GM19438 (cell line): ENCODE results near the gene RNF187.
"Not testable (repeated sequence)": the region's sequence is repeated elsewhere in the genome, so short reads cannot be mapped to it uniquely, and the experiment has no call there.

Experiments
- ATAC-seq: cut with Tn5 transposase; IDR thresholded peaks from one replicate; pipeline ENCODE4 v1.9.1; 2021; ENCODE audit warnings: low read depth; ENCODE audit not compliant: unreplicated experiment

RNF187 gene

GRCh38 chr1:228459091-228459993 lies 27.8 kb upstream of the RNF187 start:
- ATAC-seq = no peak

DNA sequence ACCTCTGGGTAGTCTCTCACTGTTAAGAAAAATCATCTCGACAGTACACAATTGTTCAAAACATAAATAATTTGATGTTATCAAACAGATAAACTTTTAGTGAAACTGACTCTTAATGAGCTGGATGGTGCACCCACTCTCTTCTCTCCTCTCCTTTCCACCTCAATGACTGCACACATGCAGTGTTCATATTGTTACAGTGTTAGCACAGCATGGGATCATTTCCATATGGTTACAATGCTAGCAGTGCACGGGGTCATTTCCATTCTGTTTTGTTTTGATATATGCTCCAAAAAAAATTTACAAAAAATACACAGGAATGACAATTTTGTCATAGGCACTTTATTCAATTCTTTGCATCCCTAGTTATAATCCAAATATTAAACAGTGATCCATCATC lies 26.4 kb upstream of the RNF187 start:
- no peak for ATAC-seq

GRCh38 chr1:228462560-228462959 lies 24.6 kb upstream of the RNF187 start:
- ATAC-seq = no peak

DNA sequence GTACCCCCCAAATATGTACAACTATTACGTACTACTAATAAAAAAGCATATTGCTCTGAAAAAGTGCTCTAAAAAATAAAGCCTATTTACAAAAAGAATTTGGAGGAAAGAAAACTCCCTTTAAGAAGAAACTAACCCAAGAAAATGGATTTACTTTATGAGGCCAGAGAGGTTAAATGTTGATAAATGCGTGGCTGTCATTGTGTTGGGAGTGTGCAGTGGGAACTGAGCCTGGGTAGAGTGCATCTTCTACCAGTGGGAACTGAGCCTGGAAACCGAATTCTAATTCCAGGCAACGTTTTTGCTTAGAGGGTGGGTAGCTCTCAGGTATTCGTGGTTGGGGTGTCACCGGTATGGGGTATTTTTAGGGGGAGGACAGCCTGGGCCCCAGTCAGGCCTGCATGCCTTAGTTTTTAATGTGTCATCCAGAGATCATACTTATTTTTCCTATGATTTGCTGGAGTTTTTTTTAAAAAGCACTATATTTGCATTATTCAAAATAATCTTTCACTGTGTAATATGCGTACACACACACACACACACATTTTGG lies 24.1 kb upstream of the RNF187 start:
- no peak for ATAC-seq

- peak; percentile 42 for ATAC-seq
Observed at GRCh38 chr1:228463559-228464455, 23.4 kb upstream of the RNF187 start.

GRCh38 chr1:228464487-228464983 lies 22.6 kb upstream of the RNF187 start:
- ATAC-seq = peak; percentile 67

DNA sequence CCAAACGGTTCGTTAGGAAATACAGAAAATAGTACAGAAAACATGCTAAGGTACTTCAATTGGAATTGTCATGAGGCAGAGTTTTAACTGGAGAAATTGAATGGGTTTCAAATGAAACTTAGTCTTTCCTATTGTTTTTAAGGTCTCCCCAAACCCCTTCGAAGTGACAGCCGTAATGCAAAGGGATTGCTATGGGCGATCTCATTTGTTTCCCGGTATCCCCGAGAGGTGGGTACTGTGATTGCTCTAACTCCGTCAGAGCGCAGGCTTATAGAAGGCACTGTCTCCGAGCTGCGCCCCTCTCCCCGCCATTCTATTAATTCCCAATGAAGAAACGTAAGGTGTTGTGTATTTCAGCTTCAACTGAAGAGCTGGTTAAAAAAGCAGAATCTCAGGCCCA lies 22.0 kb upstream of the RNF187 start:
- ATAC-seq = no peak

DNA sequence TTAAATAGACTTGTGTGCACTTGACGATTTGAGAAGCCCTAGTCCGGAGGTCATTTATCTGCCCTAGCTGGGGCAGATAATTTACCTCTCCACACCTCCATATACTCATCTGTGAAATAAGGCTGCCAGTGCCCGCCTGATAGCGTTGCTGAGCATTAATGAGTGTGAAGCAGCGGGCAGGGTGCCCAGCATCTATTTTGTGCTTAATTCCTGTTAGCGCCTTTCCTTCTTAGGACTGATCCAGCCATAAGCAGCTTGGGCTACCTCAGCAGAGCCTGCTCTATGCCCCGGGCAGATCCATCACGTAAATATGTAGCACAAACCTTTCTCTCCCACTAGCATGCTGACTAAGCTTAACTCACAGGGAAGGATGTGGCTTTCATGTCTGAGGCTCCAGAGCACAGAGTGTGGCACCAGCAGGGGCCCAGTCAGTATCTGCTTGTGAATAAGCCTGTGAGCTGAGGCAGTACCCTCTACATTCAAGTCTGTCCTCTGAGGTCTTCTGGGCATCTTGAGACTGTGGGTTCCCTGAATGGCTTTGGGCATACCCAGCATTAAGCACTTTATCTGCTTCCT lies 21.5 kb upstream of the RNF187 start:
- no peak for ATAC-seq

DNA sequence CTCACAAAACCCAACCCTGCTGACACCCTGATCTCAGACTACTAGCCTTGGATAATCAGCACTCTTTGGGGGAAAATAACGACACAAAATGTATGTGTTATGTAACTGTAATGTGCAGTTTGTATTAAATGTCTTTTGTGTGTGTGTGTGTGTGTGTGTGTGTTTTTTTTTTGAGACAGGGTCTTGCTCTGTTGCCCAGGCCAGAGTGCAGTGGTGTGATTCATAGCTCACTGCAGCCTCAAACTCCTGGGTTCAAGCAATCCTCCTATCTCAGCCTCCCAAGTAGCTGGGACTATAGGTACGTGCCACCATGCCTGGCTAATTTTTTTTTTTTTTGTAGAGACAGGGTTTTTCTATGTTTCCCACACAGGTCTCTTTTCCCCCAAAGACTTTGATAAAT lies 19.0 kb upstream of the RNF187 start:
- not testable (repeated sequence) for ATAC-seq

GRCh38 chr1:228469413-228470162 lies 17.6 kb upstream of the RNF187 start:
- no peak for ATAC-seq

DNA sequence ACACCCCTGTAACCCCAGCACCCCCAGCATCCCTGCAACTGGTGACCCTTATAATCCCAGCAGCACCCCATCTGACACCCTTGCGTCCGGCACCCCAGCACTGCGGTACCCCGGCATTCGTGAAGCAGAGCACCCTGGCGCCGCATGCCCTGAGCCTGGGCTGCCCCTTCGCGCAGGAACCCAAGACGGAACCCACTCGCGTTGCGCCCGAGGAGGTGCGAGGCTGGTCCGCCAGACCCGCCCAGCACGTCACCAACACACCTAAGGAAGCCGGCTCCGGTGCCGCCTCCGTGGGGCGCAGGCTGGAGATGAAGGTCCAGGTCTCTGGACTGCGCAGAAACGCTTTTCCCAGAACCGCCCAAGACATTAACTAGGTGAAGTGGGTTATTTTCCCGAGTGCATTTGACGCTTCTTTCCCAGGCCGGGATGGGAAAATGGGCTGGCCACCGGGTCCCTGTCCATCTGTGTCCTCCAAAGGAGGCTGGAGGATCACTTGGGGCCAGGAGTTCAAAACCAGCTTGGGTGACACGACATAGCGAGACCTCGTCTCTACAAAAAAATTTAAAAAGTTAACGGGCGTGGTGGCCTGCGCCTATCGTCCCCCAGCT lies 15.9 kb upstream of the RNF187 start:
- ATAC-seq = no peak

GRCh38 chr1:228471762-228472398 lies 15.3 kb upstream of the RNF187 start:
- ATAC-seq = no peak

DNA sequence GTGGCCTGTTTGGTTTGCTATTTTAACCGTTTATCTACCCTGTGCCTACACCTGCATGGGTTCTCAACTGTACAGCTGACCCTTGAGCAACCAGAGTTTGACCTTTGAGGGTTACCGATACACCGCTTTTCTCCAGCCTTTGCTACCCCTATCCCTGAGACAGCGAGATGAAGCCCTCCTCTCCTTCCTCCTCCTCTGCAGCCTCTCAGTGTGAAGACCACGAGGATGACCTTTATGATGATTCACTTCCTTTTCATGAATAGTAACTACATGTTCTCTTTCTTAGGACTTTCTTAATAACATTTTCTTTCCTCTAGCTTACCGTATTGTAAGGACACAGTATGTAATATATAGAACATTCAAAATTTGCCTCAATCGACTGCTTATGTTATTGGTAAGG lies 14.5 kb upstream of the RNF187 start:
- ATAC-seq = no peak

DNA sequence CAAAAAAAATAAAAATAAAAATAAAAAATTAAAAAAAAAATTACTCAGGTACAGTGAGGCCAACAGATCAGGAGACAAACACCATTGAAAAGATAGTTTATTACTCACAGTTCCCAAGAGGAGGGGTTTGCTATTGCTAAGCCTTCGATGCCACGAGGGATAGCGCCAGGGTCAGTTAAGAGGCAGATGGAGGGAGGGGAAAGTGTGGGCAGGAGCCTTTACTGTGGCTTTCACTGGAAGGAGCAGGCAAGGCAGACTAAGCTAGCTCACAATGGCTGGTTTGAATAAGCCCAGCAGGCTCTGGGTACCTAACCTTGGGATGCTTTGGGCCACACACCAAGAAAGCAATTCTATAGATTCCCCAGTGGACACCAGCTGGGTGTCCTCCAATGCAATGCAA lies 12.7 kb upstream of the RNF187 start:
- ATAC-seq = no peak

GRCh38 chr1:228475812-228476211 lies 11.4 kb upstream of the RNF187 start:
- ATAC-seq = no peak

- ATAC-seq = no peak
Observed at GRCh38 chr1:228477263-228477662, 9.9 kb upstream of the RNF187 start.

GRCh38 chr1:228478326-228478725 lies 8.9 kb upstream of the RNF187 start:
- no peak for ATAC-seq

GRCh38 chr1:228478912-228479711 lies 8.1 kb upstream of the RNF187 start:
- peak; percentile 72 for ATAC-seq
